Activated CD8-positive, alpha-beta T cell treated with anti-CD3 and anti-CD28 coated beads for 36 hours (primary cell): Measurements from ENCODE around the gene RASSF8. TPM values are rescaled to one million over a fixed set of nuclear protein-coding genes. Genes with fewer than 3 reads are reported as not detected.

Experiments
- ATAC-seq: fragments of 200-7000 bp; cut with Tn5 transposase; one replicate; pipeline ENCODE4 v1.10.0; 2021; ENCODE audit warnings: mild to moderate bottlenecking, moderate library complexity
- CTCF ChIA-PET: fragments of 350-600 bp; sonication (Branson Sonifier 250); formaldehyde crosslinking; loops from one replicate; lab custom pipeline; 2021; ENCODE audit warnings: antibody characterized with exemption; lab: Charles Lee
- POLR2A ChIA-PET: fragments of 350-600 bp; sonication (Branson Sonifier 250); formaldehyde crosslinking; loops from one replicate; lab custom pipeline; 2021; ENCODE audit warnings: antibody characterized with exemption; lab: Charles Lee
- DNase-seq: peaks from one replicate; pipeline ENCODE4 v3.0.0-alpha.2; 2020
- H3K27ac Mint-ChIP-seq: one replicate; pipeline ENCODE4 v1.8.0; 2021; ENCODE audit warnings: mild to moderate bottlenecking, mixed read lengths
- H3K27me3 Mint-ChIP-seq: one replicate; pipeline ENCODE4 v1.8.0; 2021; ENCODE audit warnings: mixed read lengths
- H3K36me3 Mint-ChIP-seq: one replicate; pipeline ENCODE4 v1.8.0; 2021; ENCODE audit warnings: low read depth, mixed read lengths
- H3K4me1 Mint-ChIP-seq: one replicate; pipeline ENCODE4 v1.8.0; 2021; ENCODE audit warnings: low read depth, mixed read lengths
- H3K4me3 Mint-ChIP-seq: one replicate; pipeline ENCODE4 v1.8.0; 2021; ENCODE audit warnings: mild to moderate bottlenecking, moderate library complexity, mixed read lengths
- H3K9me3 Mint-ChIP-seq: one replicate; pipeline ENCODE4 v1.8.0; 2021; ENCODE audit warnings: mixed read lengths
- intact Hi-C: fragments of 100-400 bp; cut with micrococcal nuclease; formaldehyde crosslinking; loops from one replicate; pipeline ENCODE4 v1.10.0; 2022
- total RNA-seq, 2 experiments: library from RNA; stranded (reverse); gene quantifications; one replicate each; pipeline ENCODE4 v1.2.3, GENCODE V29; 2021
- TF ChIP-seq, protein P1 (sequence below): fragments of 200-600 bp; IDR thresholded peaks from one replicate; pipeline ENCODE4 v1.8.0; 2022; ENCODE audit warnings: antibody characterized with exemption, mild to moderate bottlenecking

Gene RASSF8
- total RNA-seq, 2 experiments from 2014 or later = not detected

DNA sequence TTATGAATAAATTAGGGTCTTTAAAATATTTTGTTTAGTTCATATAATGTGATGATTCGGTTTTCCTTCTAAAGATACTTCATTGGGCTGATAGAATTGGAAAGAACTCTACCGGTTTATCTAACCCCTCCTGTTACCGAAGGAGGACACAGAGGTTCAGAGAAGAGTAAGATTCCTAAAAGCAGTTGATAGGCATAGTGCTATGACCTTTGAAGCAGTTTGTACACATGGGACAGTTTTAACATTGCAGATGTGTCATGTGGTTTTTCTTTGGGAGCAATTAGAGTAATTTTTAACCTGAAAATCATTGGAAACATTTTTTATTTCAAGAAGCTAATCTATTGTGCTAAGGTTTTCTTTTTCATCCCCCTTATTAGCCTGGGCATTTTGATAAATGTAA, 103.5 kb downstream of the RASSF8 start:
- Mint-ChIP-seq H3K27me3 (peaks cover 4% of the 10 kb centered on the region), H3K27ac (no peak overlapping the region), H3K36me3 (no peaks in the 10 kb centered on the region), H3K9me3 (no peaks in the 10 kb centered on the region), H3K4me3 (no peak overlapping the region), H3K4me1 (no peaks in the 10 kb centered on the region)
- TF ChIP-seq, protein P1, sequence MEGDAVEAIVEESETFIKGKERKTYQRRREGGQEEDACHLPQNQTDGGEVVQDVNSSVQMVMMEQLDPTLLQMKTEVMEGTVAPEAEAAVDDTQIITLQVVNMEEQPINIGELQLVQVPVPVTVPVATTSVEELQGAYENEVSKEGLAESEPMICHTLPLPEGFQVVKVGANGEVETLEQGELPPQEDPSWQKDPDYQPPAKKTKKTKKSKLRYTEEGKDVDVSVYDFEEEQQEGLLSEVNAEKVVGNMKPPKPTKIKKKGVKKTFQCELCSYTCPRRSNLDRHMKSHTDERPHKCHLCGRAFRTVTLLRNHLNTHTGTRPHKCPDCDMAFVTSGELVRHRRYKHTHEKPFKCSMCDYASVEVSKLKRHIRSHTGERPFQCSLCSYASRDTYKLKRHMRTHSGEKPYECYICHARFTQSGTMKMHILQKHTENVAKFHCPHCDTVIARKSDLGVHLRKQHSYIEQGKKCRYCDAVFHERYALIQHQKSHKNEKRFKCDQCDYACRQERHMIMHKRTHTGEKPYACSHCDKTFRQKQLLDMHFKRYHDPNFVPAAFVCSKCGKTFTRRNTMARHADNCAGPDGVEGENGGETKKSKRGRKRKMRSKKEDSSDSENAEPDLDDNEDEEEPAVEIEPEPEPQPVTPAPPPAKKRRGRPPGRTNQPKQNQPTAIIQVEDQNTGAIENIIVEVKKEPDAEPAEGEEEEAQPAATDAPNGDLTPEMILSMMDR = no peak
- ATAC-seq = no peak
- ChIA-PET POLR2A (no interaction called here), CTCF (no interaction called here)
- intact Hi-C loops = no loop called here
- no peak for DNase-seq

- Mint-ChIP-seq H3K4me3 (no peak overlapping the region), H3K27me3 (peaks cover 4% of the 10 kb centered on the region), H3K9me3 (no peaks in the 10 kb centered on the region), H3K27ac (no peak overlapping the region), H3K36me3 (no peaks in the 10 kb centered on the region), H3K4me1 (no peaks in the 10 kb centered on the region)
- ChIA-PET CTCF (interaction anchor here (0.8 kb wide), 1 partner anchor 35 kb away, joined by 3 read pairs; no protein-coding TSS in a partner anchor), POLR2A (no interaction called here)
- intact Hi-C loops = no loop called here
- DNase-seq (no peak), ATAC-seq (no peak)
- TF ChIP-seq, protein P1 = no peak
Measured at GRCh38 chr12:26062566-26062965, 104.1 kb downstream of the RASSF8 start.

GRCh38 chr12:26065451-26065850, 107.0 kb downstream of the RASSF8 start:
- CTCF ChIA-PET = interaction anchor here (0.9 kb wide), 1 partner anchor 9 kb away, joined by 3 read pairs; no protein-coding TSS in a partner anchor
- no peak for DNase-seq

DNA sequence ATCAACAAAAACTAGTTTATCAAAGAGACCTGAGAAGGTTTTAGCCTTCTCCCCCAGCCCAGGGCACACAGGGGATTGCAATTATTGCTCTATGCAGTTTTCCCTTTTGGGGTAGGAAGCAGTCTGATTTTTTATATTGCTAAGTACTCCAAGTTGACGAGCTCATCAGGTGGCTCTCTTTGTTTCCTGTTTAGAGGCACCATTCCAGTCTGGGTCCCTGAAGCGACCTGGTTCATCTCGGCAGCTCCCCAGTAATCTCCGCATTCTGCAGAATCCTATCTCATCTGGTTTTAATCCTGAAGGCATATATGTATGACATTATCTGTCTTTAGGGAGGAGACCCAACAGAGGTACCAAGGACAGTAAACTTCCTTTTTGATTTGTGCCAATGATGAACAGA, 110.0 kb downstream of the RASSF8 start:
- Mint-ChIP-seq H3K27me3 (no peaks in the 10 kb centered on the region), H3K36me3 (no peaks in the 10 kb centered on the region), H3K4me3 (no peak overlapping the region), H3K9me3 (no peaks in the 10 kb centered on the region), H3K27ac (no peak overlapping the region), H3K4me1 (no peaks in the 10 kb centered on the region)
- POLR2A ChIA-PET = no interaction called here
- intact Hi-C loops = no loop called here
- CTCF ChIA-PET = no interaction called here
- DNase-seq (no peak), ATAC-seq (no peak)
- TF ChIP-seq, protein P1 = no peak

More at GRCh38 chr12:26065451-26065850, 107.0 kb downstream of the RASSF8 start:
- H3K27me3 Mint-ChIP-seq = peaks cover 4% of the 10 kb centered on the region
- H3K27ac Mint-ChIP-seq = no peak overlapping the region
- no peak overlapping the region for H3K4me3 Mint-ChIP-seq
- ATAC-seq = no peak
- TF ChIP-seq, protein P1 = no peak
- POLR2A ChIA-PET = no interaction called here
- intact Hi-C loops = no loop called here
- no peaks in the 10 kb centered on the region for H3K36me3 Mint-ChIP-seq
- no peaks in the 10 kb centered on the region for H3K9me3 Mint-ChIP-seq
- H3K4me1 Mint-ChIP-seq = no peaks in the 10 kb centered on the region

GRCh38 chr12:26069796-26070195, 111.3 kb downstream of the RASSF8 start:
- CTCF ChIA-PET = no interaction called here
- POLR2A ChIA-PET = no interaction called here
- intact Hi-C loops = no loop called here

More at GRCh38 chr12:26069796-26070195, 111.3 kb downstream of the RASSF8 start:
- H3K36me3 Mint-ChIP-seq = no peaks in the 10 kb centered on the region
- H3K4me1 Mint-ChIP-seq = no peaks in the 10 kb centered on the region
- H3K27me3 Mint-ChIP-seq = no peaks in the 10 kb centered on the region
- no peak for ATAC-seq
- no peak for DNase-seq
- TF ChIP-seq, protein P1 = no peak
- H3K4me3 Mint-ChIP-seq = no peak overlapping the region
- no peak overlapping the region for H3K27ac Mint-ChIP-seq
- no peaks in the 10 kb centered on the region for H3K9me3 Mint-ChIP-seq
